DMS79 treated with DMSO at 0.1 percent for 48 hours (cell line): ENCODE results near the gene ABAT.
A peak's percentile ranks its signal among the peaks of the same experiment; 100 is the strongest.
"Not testable (repeated sequence)": the region's sequence is repeated elsewhere in the genome, so short reads cannot be mapped to it uniquely, and the experiment has no call there.

Source experiments
- DNase-seq: peaks from one replicate; lab custom pipeline; 2025; lab: John Stamatoyannopoulos, UW

The ABAT gene

GRCh38 chr16:8682551-8683259, 8.3 kb downstream of the ABAT start:
- DNase-seq: no peak

GRCh38 chr16:8683640-8684039, 9.2 kb downstream of the ABAT start:
- DNase-seq: no peak

- no peak for DNase-seq
These were observed 11.2 kb downstream of the ABAT start for GRCh38 chr16:8685617-8686016.

- peak; percentile 27 for DNase-seq
These were observed 11.7 kb downstream of the ABAT start for GRCh38 chr16:8686031-8686621.

GRCh38 chr16:8686879-8687278, 12.5 kb downstream of the ABAT start:
- peak; percentile 73 for DNase-seq

- no peak for DNase-seq
These were observed 15.3 kb downstream of the ABAT start for GRCh38 chr16:8689686-8690085.

- no peak for DNase-seq
These were observed 17.3 kb downstream of the ABAT start for GRCh38 chr16:8691728-8692127.

- DNase-seq: no peak
These were observed 20.6 kb downstream of the ABAT start for GRCh38 chr16:8694795-8695728.

GRCh38 chr16:8696880-8697279, 22.5 kb downstream of the ABAT start:
- DNase-seq: no peak

- no peak for DNase-seq
These were observed 23.5 kb downstream of the ABAT start for GRCh38 chr16:8697965-8698364.

- DNase-seq: no peak
These were observed 29.3 kb downstream of the ABAT start for GRCh38 chr16:8703693-8704092.

GRCh38 chr16:8704098-8704497, 29.7 kb downstream of the ABAT start:
- no peak for DNase-seq

GRCh38 chr16:8705100-8705822, 30.8 kb downstream of the ABAT start:
- DNase-seq: not testable (repeated sequence)

GRCh38 chr16:8708536-8708935, 34.1 kb downstream of the ABAT start:
- DNase-seq: no peak

GRCh38 chr16:8712589-8713361, 38.4 kb downstream of the ABAT start:
- DNase-seq: peak; percentile 62

GRCh38 chr16:8713635-8714172, 39.3 kb downstream of the ABAT start:
- DNase-seq: no peak

GRCh38 chr16:8714174-8714573, 39.8 kb downstream of the ABAT start:
- DNase-seq: no peak

GRCh38 chr16:8714807-8715206, 40.4 kb downstream of the ABAT start:
- DNase-seq: no peak

- no peak for DNase-seq
These were observed 41.6 kb downstream of the ABAT start for GRCh38 chr16:8716052-8716451.

- peak; percentile 85 for DNase-seq
These were observed 42.2 kb downstream of the ABAT start for GRCh38 chr16:8716592-8716991.

- DNase-seq: no peak
These were observed 43.1 kb downstream of the ABAT start for GRCh38 chr16:8717469-8717868.
